ENCODE results near the gene TRPV4. TPM values are rescaled to one million over a fixed set of nuclear protein-coding genes. Genes with fewer than 3 reads are reported as not detected.
A peak's percentile ranks its signal among the peaks of the same experiment; 100 is the strongest.

Gene TRPV4
- polyA plus RNA-seq, 1 donor from 2014 or later, result not detected

GRCh38 chr12:109880938-109881337 lies 47.7 kb upstream of the TRPV4 start:
- TF ChIP-seq RAD21 (conservative IDR thresholded peaks at IDR 0.05), result no peak
- no peak for TF ChIP-seq REST (IDR thresholded peaks at IDR 0.05; ENCODE audit: borderline replicate concordance)
- no peak for TF ChIP-seq MXI1 (conservative IDR thresholded peaks at IDR 0.05; ENCODE audit: poor library complexity, severe bottlenecking)
- no peak for TF ChIP-seq CTCF (IDR thresholded peaks at IDR 0.05; ENCODE audit: poor library complexity, severe bottlenecking)
- TF ChIP-seq SMC3 (conservative IDR thresholded peaks at IDR 0.05; ENCODE audit: poor library complexity), result no peak
- TF ChIP-seq POLR2AphosphoS5 (IDR thresholded peaks at IDR 0.05), result no peak
- Histone ChIP-seq H3F3A (ENCODE audit: insufficient read depth, low read length, poor library complexity, severe bottlenecking) (no peaks in the 10 kb centered on the region), H2AFZ (ENCODE audit: low read depth, low read length) (peak overlapping the region; percentile 65), H3K79me2 (replicated peaks; ENCODE audit: insufficient read depth, low read length) (peaks cover 21% of the 10 kb centered on the region), H3K9ac (ENCODE audit: low read length) (peak overlapping the region; percentile 47), H3K27me3 (ENCODE audit: insufficient read depth, low read depth, low read length) (no peaks in the 10 kb centered on the region), H3K36me3 (ENCODE audit: insufficient read depth, low read length) (no peaks in the 10 kb centered on the region), H3K4me2 (ENCODE audit: low read length) (peak overlapping the region; percentile 58), H3K9me3 (ENCODE audit: low read length) (no peaks in the 10 kb centered on the region), H3K4me3 (ENCODE audit: low read length) (peak overlapping the region; percentile 73), H3K27ac (ENCODE audit: low read length) (no peak overlapping the region), H3K9me2 (ENCODE audit: insufficient read depth, low read length) (no peaks in the 10 kb centered on the region), H4K20me1 (ENCODE audit: insufficient read depth) (no peaks in the 10 kb centered on the region)

GRCh38 chr12:109880043-109880931 lies 47.1 kb upstream of the TRPV4 start, which contains the start of gene GLTP:
Gene GLTP (minus strand): TSS chr12:109880541. CDS start chr12:109880374, 167 bp downstream.
- Histone ChIP-seq H3K9me2 (ENCODE audit: insufficient read depth, low read length) (no peaks in the 10 kb centered on the region), H3K27me3 (ENCODE audit: insufficient read depth, low read depth, low read length) (no peaks in the 10 kb centered on the region), H3K79me2 (replicated peaks; ENCODE audit: insufficient read depth, low read length) (peaks cover 21% of the 10 kb centered on the region), H3K4me3 (ENCODE audit: low read length) (peak within 1 kb of the TSS; percentile 82), H3F3A (ENCODE audit: insufficient read depth, low read length, poor library complexity, severe bottlenecking) (no peaks in the 10 kb centered on the region), H4K20me1 (ENCODE audit: insufficient read depth) (no peaks in the 10 kb centered on the region), H2AFZ (ENCODE audit: low read depth, low read length) (peak within 1 kb of the TSS; percentile 78), H3K36me3 (ENCODE audit: insufficient read depth, low read length) (no peaks in the 10 kb centered on the region), H3K27ac (ENCODE audit: low read length) (peak within 1 kb of the TSS; percentile 34), H3K4me2 (ENCODE audit: low read length) (peak within 1 kb of the TSS; percentile 97), H3K9me3 (ENCODE audit: low read length) (no peaks in the 10 kb centered on the region), H3K9ac (ENCODE audit: low read length) (peak within 1 kb of the TSS; percentile 83)
- TF ChIP-seq SMC3 (conservative IDR thresholded peaks at IDR 0.05; ENCODE audit: poor library complexity) (peak; percentile 86), POLR2AphosphoS5 (IDR thresholded peaks at IDR 0.05) (peak; percentile 27), TAF1 (IDR thresholded peaks at IDR 0.05; ENCODE audit: low read depth) (no peak), MXI1 (conservative IDR thresholded peaks at IDR 0.05; ENCODE audit: poor library complexity, severe bottlenecking) (peak; percentile 75), EP300 (conservative IDR thresholded peaks at IDR 0.05; ENCODE audit: poor library complexity, severe bottlenecking) (peak; percentile 45), REST (IDR thresholded peaks at IDR 0.05; ENCODE audit: borderline replicate concordance) (no peak), CTCF (IDR thresholded peaks at IDR 0.05; ENCODE audit: poor library complexity, severe bottlenecking) (peak; percentile 95), EZH2 (IDR thresholded peaks at IDR 0.05; ENCODE audit: borderline replicate concordance, insufficient read depth, low read length, poor library complexity, severe bottlenecking) (no peak), RAD21 (conservative IDR thresholded peaks at IDR 0.05) (peak; percentile 94)
